Tibial nerve (tissue), 4 donors: ENCODE data around the gene SLC25A36. TPM values are rescaled to one million over a fixed set of nuclear protein-coding genes. Genes with fewer than 3 reads are reported as not detected.
"Not testable (repeated sequence)": the region's sequence is repeated elsewhere in the genome, so short reads cannot be mapped to it uniquely, and the experiment has no call there.

Experiments used
- DNase-seq, 2 donors: peaks; one replicate each; pipeline ENCODE4 v3.0.0-alpha.2; 2019; ENCODE audit warnings: low spot score in 2 of 2
- H3K27ac ChIP-seq, 4 donors: fragments of 200-600 bp; sonication (generic) in 3 of 4; one replicate each; pipeline ENCODE4 v1.5.1; 2017 to 2019; ENCODE audit warnings: mild to moderate bottlenecking in 1 of 4
- H3K27me3 ChIP-seq, 2 donors: fragments of 200-600 bp; sonication (generic) in 1 of 2; one replicate each; pipeline versions ENCODE4 v1.5.1 to v1.6.0; 2017 to 2019
- H3K36me3 ChIP-seq, 3 donors: fragments of 200-600 bp; sonication (generic); one replicate each; pipeline ENCODE4 v1.5.1; 2018 to 2019
- H3K4me1 ChIP-seq, 4 donors: fragments of 200-600 bp; sonication (generic) in 3 of 4; one replicate each; pipeline ENCODE4 v1.5.1; 2017 to 2019
- H3K4me3 ChIP-seq, 4 donors: fragments of 200-600 bp; sonication (generic) in 3 of 4; one replicate each; pipeline ENCODE4 v1.5.1; 2017 to 2019; ENCODE audit warnings: mild to moderate bottlenecking in 1 of 4, moderate library complexity in 1 of 4
- H3K9me3 ChIP-seq, 4 donors: fragments of 200-600 bp; sonication (generic) in 3 of 4; one replicate each; pipeline ENCODE4 v1.5.1; 2017 to 2019
- CTCF ChIP-seq, 5 experiments: fragments of 200-600 bp in 3 of 5; fragments of 450-650 bp in 2 of 5; sonication (generic) in 3 of 5; IDR thresholded peaks; one replicate each; pipeline ENCODE4 v1.5.1; 2016 to 2019; ENCODE audit warnings: antibody characterized with exemption in 5 of 5, mild to moderate bottlenecking in 3 of 5, moderate library complexity in 2 of 5
- EP300 ChIP-seq, 2 donors: sonication (generic); formaldehyde crosslinking; IDR thresholded peaks; one replicate each; pipeline ENCODE4 v1.6.1; 2017; ENCODE audit warnings: antibody characterized with exemption in 2 of 2, mild to moderate bottlenecking in 1 of 2
- POLR2A ChIP-seq, 2 donors: fragments of 450-650 bp; IDR thresholded peaks; one replicate each; pipeline ENCODE4 v1.6.1; 2017; ENCODE audit warnings: antibody characterized with exemption in 2 of 2, mild to moderate bottlenecking in 2 of 2, moderate library complexity in 2 of 2
- whole genome bisulfite sequencing, 2 donors: methylation state at CpG; one replicate each; pipeline ENCODE4 v1.1.5; 2018; 5-methylcytosine and 5-hydroxymethylcytosine counted together
- total RNA-seq, 4 donors: library from RNA; depleted of rRNA; stranded (reverse); fragments of >200 nt; gene quantifications; one replicate each; pipeline ENCODE4 v1.1.0, GENCODE V29; 2016

SLC25A36 gene
- total RNA-seq, 4 donors from 2014 or later = 68.0 to 132 (median 115) TPM

- H3K27ac ChIP-seq = no peak overlapping the region
- no peaks in the 10 kb centered on the region for H3K27me3 ChIP-seq
- H3K9me3 ChIP-seq = no peaks in the 10 kb centered on the region
- no peak for DNase-seq
- H3K4me1 ChIP-seq = no peaks in the 10 kb centered on the region
- TF ChIP-seq POLR2A (IDR thresholded peaks at IDR 0.05) (no peak), EP300 (IDR thresholded peaks at IDR 0.05) (no peak), CTCF (IDR thresholded peaks at IDR 0.05) (peak in 2 of 5 experiments; percentile 9 to 13)
- H3K4me3 ChIP-seq = no peak overlapping the region
- H3K36me3 ChIP-seq = peaks cover 0 to 37% (median 0%) of the 10 kb centered on the region in 3 donors
Measured at GRCh38 chr3:140972833-140973232, 31.2 kb downstream of the SLC25A36 start.

- Histone ChIP-seq H3K9me3 (no peaks in the 10 kb centered on the region), H3K4me3 (no peak overlapping the region), H3K36me3 (peaks cover 0 to 44% (median 0%) of the 10 kb centered on the region in 3 donors), H3K27me3 (no peaks in the 10 kb centered on the region), H3K27ac (no peak overlapping the region), H3K4me1 (no peaks in the 10 kb centered on the region)
- no peak for DNase-seq
- TF ChIP-seq EP300 (IDR thresholded peaks at IDR 0.05) = no peak
- no peak for TF ChIP-seq CTCF (IDR thresholded peaks at IDR 0.05)
- TF ChIP-seq POLR2A (IDR thresholded peaks at IDR 0.05) = no peak
Measured at GRCh38 chr3:140974900-140975299, 33.3 kb downstream of the SLC25A36 start.

GRCh38 chr3:140980663-140981062 lies 39.0 kb downstream of the SLC25A36 start:
- H3K9me3 ChIP-seq = peaks cover 0 to 8% (median 3%) of the 10 kb centered on the region in 4 donors
- H3K36me3 ChIP-seq = peaks cover 0 to 25% (median 0%) of the 10 kb centered on the region in 3 donors
- H3K27me3 ChIP-seq = no peaks in the 10 kb centered on the region
- no peak overlapping the region for H3K4me3 ChIP-seq
- DNase-seq = no peak
- H3K27ac ChIP-seq = no peak overlapping the region
- TF ChIP-seq POLR2A (IDR thresholded peaks at IDR 0.05) = no peak
- TF ChIP-seq CTCF (IDR thresholded peaks at IDR 0.05) = no peak
- TF ChIP-seq EP300 (IDR thresholded peaks at IDR 0.05) = no peak
- H3K4me1 ChIP-seq = no peaks in the 10 kb centered on the region
- WGBS, 2 donors = 52 to 68% methylated on average over 4 of the region's 4 CpGs

- H3K9me3 ChIP-seq = peaks cover 0 to 32% (median 3%) of the 10 kb centered on the region in 4 donors
- H3K27ac ChIP-seq, H3K4me3 ChIP-seq, H3K4me1 ChIP-seq, H3K27me3 ChIP-seq, DNase-seq, H3K36me3 ChIP-seq: not testable (repeated sequence)
- 88 to 91% methylated on average over 5 of the region's 5 CpGs for WGBS, 2 donors
Measured at GRCh38 chr3:140987792-140988191, 46.2 kb downstream of the SLC25A36 start.

- Histone ChIP-seq H3K27ac (no peak overlapping the region), H3K27me3 (no peaks in the 10 kb centered on the region), H3K9me3 (peaks cover 0 to 12% (median 0%) of the 10 kb centered on the region in 4 donors), H3K36me3 (no peaks in the 10 kb centered on the region), H3K4me3 (no peak overlapping the region), H3K4me1 (no peaks in the 10 kb centered on the region)
- no peak for DNase-seq
- TF ChIP-seq POLR2A (IDR thresholded peaks at IDR 0.05) = no peak
- no peak for TF ChIP-seq EP300 (IDR thresholded peaks at IDR 0.05)
- no peak for TF ChIP-seq CTCF (IDR thresholded peaks at IDR 0.05)
- WGBS, 2 donors = 74 to 81% methylated on average over 1 of the region's 1 CpG
Measured at GRCh38 chr3:140994316-140994715, 52.7 kb downstream of the SLC25A36 start.

- H3K9me3 ChIP-seq = peaks cover 0 to 12% (median 0%) of the 10 kb centered on the region in 4 donors
- not testable (repeated sequence) for H3K4me3 ChIP-seq, H3K4me1 ChIP-seq, H3K27me3 ChIP-seq, DNase-seq, H3K27ac ChIP-seq, H3K36me3 ChIP-seq
- 86 to 90% methylated on average over 2 of the region's 2 CpGs for WGBS, 2 donors
Measured at GRCh38 chr3:140994861-140995260, 53.2 kb downstream of the SLC25A36 start.
